B cell (primary cell): Measurements from ENCODE around the gene C10orf90. TPM values are rescaled to one million over a fixed set of nuclear protein-coding genes. Genes with fewer than 3 reads are reported as not detected.

Experiments used
- ATAC-seq: fragments of 200-7000 bp; cut with Tn5 transposase; one replicate; pipeline ENCODE4 v1.10.0; 2021; ENCODE audit warnings: low read depth, mild to moderate bottlenecking, moderate number of reproducible peaks, moderate library complexity
- CTCF ChIA-PET: fragments of 350-600 bp; sonication (Branson Sonifier 250); formaldehyde crosslinking; loops from one replicate; lab custom pipeline; 2021; ENCODE audit warnings: antibody characterized with exemption, inconsistent platforms; lab: Charles Lee
- POLR2A ChIA-PET: fragments of 350-600 bp; sonication (Branson Sonifier 250); formaldehyde crosslinking; loops from one replicate; lab custom pipeline; 2021; ENCODE audit warnings: antibody characterized with exemption; lab: Charles Lee
- DNase-seq: peaks from one replicate; pipeline ENCODE4 v3.0.0; 2013
- H2AFZ ChIP-seq: 2 replicates; pipeline ENCODE4 v1.6.1; 2012; ENCODE audit warnings: mild to moderate bottlenecking, low read depth, low read length; ENCODE audit not compliant: insufficient read depth, poor library complexity, severe bottlenecking
- H3K27ac ChIP-seq, 2 donors: 1 replicate in 1 of 2; 2 replicates in 1 of 2; pipeline ENCODE4 v1.5.1; 2012 to 2013; ENCODE audit warnings: low read length in 2 of 2, mild to moderate bottlenecking in 2 of 2, moderate library complexity in 1 of 2
- H3K27me3 ChIP-seq, 4 experiments: fragments of 200-600 bp in 1 of 4; sonication (generic) in 1 of 4; replicated peaks in 1 of 4; 1 replicate in 2 of 4; 2 replicates in 2 of 4; pipeline versions ENCODE4 v1.6.1 to v1.7.0; 2013 to 2016; ENCODE audit warnings: low read length in 3 of 4, mild to moderate bottlenecking in 2 of 4, mixed read lengths in 1 of 4, moderate library complexity in 1 of 4; ENCODE audit not compliant: insufficient read depth in 4 of 4, control insufficient read depth in 3 of 4; ENCODE audit errors: control extremely low read depth in 1 of 4
- H3K36me3 ChIP-seq, 2 experiments: replicated peaks in 1 of 2; 1 replicate in 1 of 2; 2 replicates in 1 of 2; pipeline versions ENCODE4 v1.6.1 to v1.7.1; 2013; ENCODE audit warnings: low read length in 1 of 2; ENCODE audit not compliant: insufficient read depth in 2 of 2, control insufficient read depth in 1 of 2; ENCODE audit errors: control extremely low read depth in 1 of 2, extremely low read depth in 1 of 2
- H3K4me1 ChIP-seq, 2 donors: fragments of 200-600 bp in 1 of 2; sonication (generic) in 1 of 2; 1 replicate in 1 of 2; 2 replicates in 1 of 2; pipeline versions ENCODE4 v1.5.1 to v1.6.1; 2013 to 2017; ENCODE audit warnings: low read length in 2 of 2; ENCODE audit not compliant: control insufficient read depth in 2 of 2, insufficient read depth in 2 of 2
- H3K4me2 ChIP-seq: replicated peaks from 2 replicates; pipeline ENCODE3; 2012; ENCODE audit warnings: mild to moderate bottlenecking, low read depth, low read length; ENCODE audit not compliant: poor library complexity, severe bottlenecking
- H3K4me3 ChIP-seq, 5 experiments: fragments of 200-600 bp in 1 of 5; sonication (generic) in 1 of 5; 1 replicate in 3 of 5; 2 replicates in 2 of 5; pipeline versions ENCODE4 v1.5.1 to v1.7.0; 2011 to 2016; ENCODE audit warnings: low read length in 4 of 5, mild to moderate bottlenecking in 4 of 5, low read depth in 2 of 5, control low read depth in 1 of 5, moderate library complexity in 1 of 5; ENCODE audit not compliant: insufficient read depth in 1 of 5; ENCODE audit errors: control extremely low read depth in 1 of 5, extremely low read depth in 1 of 5
- H3K79me2 ChIP-seq: fragments of 200-600 bp; sonication (generic); one replicate; pipeline ENCODE4 v1.6.0; 2016; ENCODE audit warnings: low read length; ENCODE audit not compliant: control insufficient read depth, insufficient read depth
- H3K9ac ChIP-seq: fragments of 200-600 bp; sonication (generic); 2 replicates; pipeline ENCODE4 v1.6.1; 2017; ENCODE audit warnings: mild to moderate bottlenecking, low read length, moderate library complexity
- H3K9me3 ChIP-seq, 3 donors: one replicate each; pipeline versions ENCODE4 v1.6.1 to v1.7.1; 2013; ENCODE audit warnings: low read length in 2 of 3; ENCODE audit not compliant: control insufficient read depth in 2 of 3, insufficient read depth in 1 of 3; ENCODE audit errors: control extremely low read depth in 1 of 3
- H4K20me1 ChIP-seq: 2 replicates; pipeline ENCODE4 v1.6.0; 2012; ENCODE audit warnings: mild to moderate bottlenecking, low read length; ENCODE audit not compliant: insufficient read depth, control insufficient read depth, poor library complexity, severe bottlenecking
- H3K27ac Mint-ChIP-seq: one replicate; pipeline ENCODE4 v1.8.0; 2021; ENCODE audit warnings: mixed read lengths
- H3K27me3 Mint-ChIP-seq: one replicate; pipeline ENCODE4 v1.8.0; 2021; ENCODE audit warnings: mixed read lengths
- H3K4me1 Mint-ChIP-seq: one replicate; pipeline ENCODE4 v1.8.0; 2021; ENCODE audit warnings: mixed read lengths
- H3K4me3 Mint-ChIP-seq: one replicate; pipeline ENCODE4 v1.8.0; 2021; ENCODE audit warnings: mixed read lengths
- H3K9me3 Mint-ChIP-seq: one replicate; pipeline ENCODE4 v1.8.0; 2022; ENCODE audit warnings: mixed read lengths; ENCODE audit not compliant: insufficient read depth
- CTCF ChIP-seq: fragments of 200-600 bp; IDR thresholded peaks from one replicate; pipeline ENCODE4 v1.8.0; 2022; ENCODE audit warnings: antibody characterized with exemption, mild to moderate bottlenecking
- EZH2 ChIP-seq: IDR thresholded peaks from 2 replicates; pipeline ENCODE4 v1.6.1; 2012; ENCODE audit warnings: borderline replicate concordance, low read depth, mild to moderate bottlenecking, moderate library complexity, low read length; ENCODE audit not compliant: insufficient read depth, poor library complexity, severe bottlenecking
- WGBS: methylation state at CpG from one replicate; pipeline ENCODE4 v1.1.5; 2013; ENCODE audit warnings: missing lambda C conversion rate; ENCODE audit not compliant: insufficient coverage; 5-methylcytosine and 5-hydroxymethylcytosine counted together
- intact Hi-C: fragments of 100-400 bp; cut with micrococcal nuclease; formaldehyde crosslinking; loops from one replicate; pipeline ENCODE4 v1.10.0; 2022
- polyA plus RNA-seq: library from polyadenylated mRNA; depleted of rRNA; stranded (reverse); fragments of >200 nt; gene quantifications from 2 replicates; pipeline ENCODE4 v1.2.3, GENCODE V29; 2012
- total RNA-seq, 2 donors: library from RNA; stranded (reverse); fragments of 120-200 nt in 1 of 2; gene quantifications; 1 replicate in 1 of 2; 2 replicates in 1 of 2; pipeline versions ENCODE4 v1.2.3 to v1.2.4, GENCODE V29; 2013 to 2022

Gene C10orf90
- total and polyA plus RNA-seq, 2 donors (not counting 1 experiment from before 2014, with no cell fraction given), result not detected

DNA sequence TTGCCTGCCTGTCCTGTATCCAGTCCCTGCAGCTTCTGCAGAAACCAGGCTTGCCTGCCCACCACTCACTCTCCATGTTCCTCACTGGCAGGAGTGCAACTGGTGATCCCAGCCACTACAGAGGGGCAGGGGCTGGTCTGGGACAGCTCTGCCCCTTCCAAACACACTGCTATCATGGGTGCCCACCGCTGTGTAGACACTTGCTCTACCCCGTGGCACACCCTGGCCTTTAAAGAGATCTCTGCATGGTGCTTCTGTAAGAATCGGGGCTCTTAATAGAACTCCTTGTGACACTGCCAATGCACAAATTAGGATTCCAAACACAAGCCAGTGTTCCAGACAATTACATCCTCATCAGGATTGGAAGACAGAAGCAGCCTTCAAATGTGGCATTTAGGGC lies 41.7 kb downstream of the C10orf90 start:
- no peak overlapping the region for H3K4me3 ChIP-seq
- H3K27ac ChIP-seq, result no peak overlapping the region
- no peaks in the 10 kb centered on the region for H3K79me2 ChIP-seq
- no peak overlapping the region for H3K4me2 ChIP-seq
- H3K36me3 ChIP-seq, result no peaks in the 10 kb centered on the region
- no peaks in the 10 kb centered on the region for H3K9me3 Mint-ChIP-seq
- H3K9ac ChIP-seq, result no peak overlapping the region
- intact Hi-C loops, result no loop called here
- ATAC-seq, result no peak
- no peaks in the 10 kb centered on the region for H4K20me1 ChIP-seq
- TF ChIP-seq CTCF (no peak), EZH2 (no peak)
- no peaks in the 10 kb centered on the region for H3K9me3 ChIP-seq
- ChIA-PET CTCF (no interaction called here), POLR2A (no interaction called here)
- no peak overlapping the region for H3K27ac Mint-ChIP-seq
- 70% methylated on average over 3 of the region's 3 CpGs for WGBS
- no peaks in the 10 kb centered on the region for H3K27me3 ChIP-seq
- H3K4me1 ChIP-seq, result no peaks in the 10 kb centered on the region
- H3K4me1 Mint-ChIP-seq, result no peaks in the 10 kb centered on the region
- H2AFZ ChIP-seq, result no peak overlapping the region
- H3K4me3 Mint-ChIP-seq, result no peak overlapping the region
- H3K27me3 Mint-ChIP-seq, result no peaks in the 10 kb centered on the region
- no peak for DNase-seq

DNA sequence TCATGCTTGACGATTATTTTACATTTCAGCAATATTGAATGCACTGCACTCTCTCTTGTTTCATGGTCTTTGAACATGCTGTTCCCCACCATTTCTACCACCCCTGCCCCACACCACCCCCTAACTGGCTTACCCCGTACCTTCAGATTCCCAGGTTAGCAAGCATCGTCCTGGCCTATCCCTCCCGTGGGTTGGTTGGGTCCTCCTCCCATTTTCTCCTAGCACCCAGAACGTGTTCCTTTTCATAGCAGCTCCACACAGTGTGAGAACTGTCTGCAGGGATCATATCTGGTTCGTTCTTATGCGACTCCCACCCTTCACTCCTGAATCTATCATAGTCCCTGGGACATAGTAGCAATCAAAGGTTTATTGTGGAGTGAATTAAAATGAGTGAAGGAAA lies 48.6 kb downstream of the C10orf90 start:
- H3K4me1 ChIP-seq, result no peaks in the 10 kb centered on the region
- TF ChIP-seq EZH2 (no peak), CTCF (no peak)
- no peak for DNase-seq
- no peaks in the 10 kb centered on the region for H3K27me3 ChIP-seq
- Mint-ChIP-seq H3K4me3 (no peak overlapping the region), H3K4me1 (no peaks in the 10 kb centered on the region), H3K27me3 (no peaks in the 10 kb centered on the region), H3K27ac (no peak overlapping the region), H3K9me3 (no peaks in the 10 kb centered on the region)
- intact Hi-C loops, result no loop called here
- no peaks in the 10 kb centered on the region for H3K36me3 ChIP-seq
- no peak overlapping the region for H3K4me2 ChIP-seq
- no peak overlapping the region for H3K4me3 ChIP-seq
- ChIA-PET CTCF (no interaction called here), POLR2A (no interaction called here)
- H2AFZ ChIP-seq, result no peak overlapping the region
- no peaks in the 10 kb centered on the region for H3K79me2 ChIP-seq
- H3K27ac ChIP-seq, result no peak overlapping the region
- no peaks in the 10 kb centered on the region for H4K20me1 ChIP-seq
- no peak for ATAC-seq
- no peaks in the 10 kb centered on the region for H3K9me3 ChIP-seq
- no peak overlapping the region for H3K9ac ChIP-seq
- 84% methylated on average over 5 of the region's 7 CpGs for WGBS
